HG02610 (cell line): Measurements from ENCODE around the gene KRTAP6-1.

Experiments
- ATAC-seq: cut with Tn5 transposase; IDR thresholded peaks from one replicate; pipeline ENCODE4 v1.9.1; 2021; ENCODE audit warnings: mild to moderate bottlenecking, moderate library complexity; ENCODE audit not compliant: unreplicated experiment

Gene KRTAP6-1, protein sequence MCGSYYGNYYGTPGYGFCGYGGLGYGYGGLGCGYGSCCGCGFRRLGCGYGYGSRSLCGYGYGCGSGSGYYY

DNA sequence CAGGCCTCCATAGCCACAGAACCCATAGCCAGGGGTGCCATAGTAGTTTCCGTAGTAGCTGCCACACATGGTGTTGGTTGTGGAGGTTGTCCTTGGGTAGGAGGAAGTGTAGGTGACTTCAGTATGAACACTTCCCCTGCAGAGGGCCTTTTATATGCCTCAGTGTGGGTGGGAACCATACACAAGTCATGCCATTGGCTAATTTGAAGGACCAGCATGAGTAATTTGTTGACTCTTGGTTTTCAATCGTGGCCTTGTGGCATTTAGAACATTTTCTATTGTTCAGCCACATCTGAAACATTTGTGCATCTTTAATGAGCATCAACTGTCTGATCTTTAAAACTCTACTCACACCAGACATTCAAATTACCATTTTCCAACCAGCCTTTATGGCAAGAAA, at the start of gene KRTAP6-1:
KRTAP6-1 (minus strand) TSS at position 95 of the 400 bp plus-strand sequence; CDS start at position 69, 26 bp downstream.
- no peak for ATAC-seq

DNA sequence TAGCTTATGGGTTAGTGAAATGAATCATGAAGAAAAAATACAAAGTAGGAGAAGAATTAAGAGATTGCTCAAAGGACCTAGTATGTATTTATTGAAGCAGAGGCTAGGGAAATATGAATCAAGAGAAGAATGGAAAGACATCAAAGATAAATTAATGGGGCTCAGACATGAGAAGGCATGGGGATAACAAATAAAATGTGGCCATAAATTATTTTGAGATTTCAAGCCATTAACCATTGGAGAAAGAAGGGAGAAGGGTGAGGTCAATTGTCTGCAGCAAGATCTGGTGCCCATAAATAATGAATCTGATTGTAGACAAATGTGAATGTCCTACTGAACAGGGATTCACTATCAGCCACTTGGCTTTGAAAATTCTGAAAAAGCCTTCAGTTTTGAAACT, 39.2 kb upstream of the KRTAP6-1 start:
- ATAC-seq, result no peak

DNA sequence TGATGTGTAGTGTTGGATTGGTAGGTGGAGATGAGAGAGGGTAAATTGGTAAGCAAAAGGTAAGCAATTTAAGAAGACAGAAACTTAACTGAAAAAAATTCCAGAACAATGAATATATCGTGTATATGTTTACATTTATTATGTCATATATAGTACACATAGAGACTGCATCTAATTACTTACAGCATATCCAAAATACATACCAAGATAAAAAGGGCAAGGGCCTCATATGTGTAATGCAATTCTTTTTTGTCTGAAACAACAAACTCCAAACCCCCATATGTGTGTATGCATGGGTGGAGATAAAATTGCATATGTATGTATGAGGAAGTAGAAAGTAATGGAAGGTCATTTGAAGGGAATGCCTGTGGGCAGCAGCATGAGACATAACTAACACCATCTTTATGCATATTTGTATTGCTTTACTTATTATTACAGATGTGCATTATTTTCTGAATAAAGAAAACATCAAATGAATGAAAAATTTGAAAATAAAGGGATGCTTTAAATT, 33.2 kb upstream of the KRTAP6-1 start:
- ATAC-seq, result no peak

DNA sequence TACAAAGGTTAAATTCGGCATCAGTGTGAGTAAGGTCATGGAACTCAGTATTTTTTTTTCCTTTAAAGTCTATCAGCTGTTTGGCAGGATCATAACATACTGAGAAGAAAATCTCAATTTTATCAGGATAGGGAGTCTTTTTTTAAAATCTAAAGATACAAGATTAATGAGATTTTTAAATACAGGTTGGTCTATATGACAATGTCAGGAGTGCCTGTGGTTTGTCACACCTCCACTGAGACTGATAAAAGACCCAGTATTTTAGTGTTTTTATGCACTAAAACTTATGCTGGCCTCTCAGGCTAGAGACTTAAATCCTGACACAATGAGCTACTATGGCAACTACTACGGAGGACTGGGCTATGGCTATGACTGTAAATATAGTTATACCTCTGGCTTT, 28.8 kb upstream of the KRTAP6-1 start, which contains the start of gene KRTAP20-3:
KRTAP20-3 (plus strand) TSS at position 301 of the 400 bp plus-strand sequence.
- no peak for ATAC-seq

DNA sequence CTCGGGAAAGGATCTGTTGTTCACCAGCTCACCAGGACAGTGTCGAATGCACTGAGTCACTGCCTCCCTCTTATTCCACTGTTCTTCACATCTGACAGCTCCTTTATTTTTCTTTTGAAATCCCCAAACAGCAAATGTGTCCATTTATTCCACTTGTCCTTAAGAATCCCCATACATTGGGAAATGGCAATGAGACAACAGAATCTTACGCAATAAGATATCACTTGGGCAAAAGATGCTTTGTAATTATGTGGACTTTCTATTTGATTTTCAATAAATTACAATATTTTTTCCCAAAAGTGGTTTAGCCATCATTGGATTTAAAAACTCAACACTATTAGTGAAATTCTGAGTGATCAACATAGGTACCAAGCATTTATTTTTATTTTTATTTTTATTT, 25.0 kb upstream of the KRTAP6-1 start:
- no peak for ATAC-seq

DNA sequence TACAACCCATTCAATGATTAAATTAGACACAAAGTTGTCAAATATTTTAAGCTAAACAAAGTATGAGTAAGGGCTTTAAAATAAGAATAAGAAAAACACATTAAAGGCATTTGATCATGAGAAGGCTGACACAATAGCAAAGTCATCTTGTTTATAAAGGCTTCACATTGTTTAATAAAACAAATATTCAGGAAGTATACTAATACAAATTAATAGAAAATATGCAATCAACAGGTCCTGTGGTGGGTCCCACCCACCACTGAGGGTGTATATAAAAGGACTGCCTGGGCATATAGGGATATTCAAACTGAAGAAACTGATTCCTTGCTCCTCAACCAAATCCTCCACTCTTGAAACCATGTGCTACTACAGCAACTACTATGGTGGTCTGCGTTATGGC, 21.2 kb upstream of the KRTAP6-1 start, which contains the start of gene KRTAP20-2:
KRTAP20-2 (plus strand) TSS at position 301 of the 400 bp plus-strand sequence; CDS start at position 359, 58 bp downstream.
- no peak for ATAC-seq

DNA sequence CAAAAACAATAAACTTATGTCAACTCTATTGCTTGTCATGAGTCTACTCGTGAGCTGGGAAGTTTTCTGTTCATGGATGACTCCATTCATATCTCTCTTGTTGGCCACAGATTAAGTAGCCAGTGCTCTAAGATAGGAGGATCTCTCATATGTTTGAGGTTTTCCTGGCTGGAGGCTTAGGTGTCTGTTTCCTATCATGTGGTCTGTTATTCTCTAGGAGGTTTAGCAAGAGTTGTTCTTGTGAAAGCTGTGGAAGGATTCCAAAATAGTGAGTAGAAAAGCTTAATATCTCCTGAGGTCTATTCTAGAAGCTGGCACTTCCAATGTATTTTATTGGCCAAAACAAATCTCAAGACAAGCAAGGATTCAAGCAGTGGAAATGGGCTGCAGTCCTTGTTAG, 15.5 kb upstream of the KRTAP6-1 start:
- ATAC-seq, result no peak

DNA sequence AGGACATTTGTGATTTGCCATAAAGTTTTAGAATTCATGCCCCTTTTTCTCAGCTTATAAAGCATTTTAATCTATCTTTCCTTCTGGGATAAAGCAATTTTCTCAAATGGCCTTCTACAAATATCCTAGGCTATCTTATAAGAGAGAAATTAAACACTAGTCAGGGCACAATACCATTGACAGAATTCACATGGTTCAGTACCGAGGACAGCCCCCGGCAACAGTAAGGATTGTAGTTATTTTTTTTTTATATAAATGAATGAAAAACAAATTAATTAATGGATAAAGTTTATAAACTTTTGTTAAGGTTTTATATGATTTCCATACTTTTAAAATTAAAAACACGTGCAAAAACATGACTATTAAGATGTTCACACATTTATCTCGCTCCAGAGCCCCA, 14.4 kb upstream of the KRTAP6-1 start:
- no peak for ATAC-seq

DNA sequence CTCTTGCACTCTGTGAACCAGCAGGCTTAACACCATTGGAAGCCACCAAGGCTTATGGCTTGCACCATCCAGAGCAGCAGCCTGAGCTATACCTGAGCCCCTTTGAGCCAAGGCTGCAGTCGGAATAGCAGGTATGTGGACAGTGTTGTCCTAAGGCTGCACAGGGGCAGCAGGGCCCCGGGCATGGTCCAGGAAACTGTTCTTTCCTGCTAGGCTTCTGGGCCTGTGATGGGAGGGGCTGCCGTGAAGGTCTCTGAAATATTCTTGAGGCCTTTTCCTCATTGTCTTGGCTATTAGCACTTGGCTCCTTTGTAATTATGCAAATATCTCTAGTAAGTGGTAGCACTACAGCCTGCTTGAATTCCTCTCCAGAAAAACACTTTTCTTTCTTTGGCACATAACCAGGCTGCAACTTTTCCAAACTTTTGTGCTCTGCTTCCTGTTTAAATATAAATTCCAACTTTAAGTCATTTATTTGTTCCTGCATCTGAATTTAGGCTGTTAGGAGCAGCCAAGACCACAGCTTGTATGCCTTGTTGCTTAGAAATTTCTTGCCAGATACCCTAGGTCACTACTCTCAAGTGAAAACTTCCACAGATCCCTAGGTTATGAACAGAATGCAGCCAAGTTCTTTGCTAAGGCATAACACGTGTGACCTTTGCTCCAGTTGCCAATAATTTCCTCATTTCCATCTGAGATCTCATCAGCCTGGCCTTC, 11.9 kb upstream of the KRTAP6-1 start:
- ATAC-seq, result no peak

DNA sequence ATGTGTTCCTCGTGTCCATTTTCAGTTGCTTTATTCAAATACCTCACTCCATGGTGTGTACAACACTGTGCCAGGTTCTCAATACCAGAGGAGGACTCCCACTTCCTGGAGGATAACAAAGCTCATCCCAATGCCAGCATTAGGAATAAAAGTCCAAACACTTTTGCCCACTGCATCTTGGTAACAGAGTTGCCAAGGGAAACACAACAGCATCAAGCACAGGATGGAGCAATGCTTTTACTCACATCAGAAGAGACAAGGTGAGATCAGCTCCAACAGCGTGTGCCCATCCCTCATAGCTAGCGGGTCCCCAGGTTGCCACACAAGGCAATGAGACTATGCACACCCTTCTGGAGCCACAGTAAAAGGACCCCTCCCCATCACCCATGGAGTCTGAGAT, 9.6 kb upstream of the KRTAP6-1 start:
- no peak for ATAC-seq

DNA sequence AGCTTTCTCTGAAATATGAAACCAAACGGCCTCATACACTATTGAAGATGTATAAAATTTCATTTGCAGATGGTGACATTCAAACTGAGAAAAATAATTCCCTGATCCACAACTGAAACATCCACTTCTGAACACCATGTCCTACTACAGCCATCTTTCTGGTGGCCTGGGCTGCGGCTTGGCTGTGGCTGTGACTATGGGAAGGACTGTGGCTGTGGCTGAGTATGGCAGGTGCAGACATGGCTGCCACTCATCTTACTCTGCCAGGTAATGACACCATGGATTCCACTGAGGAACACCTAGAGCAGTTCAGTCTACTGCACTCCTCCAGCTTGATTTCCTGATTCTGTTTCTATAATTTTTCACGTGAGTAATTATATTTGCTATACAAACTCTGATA, 6.8 kb upstream of the KRTAP6-1 start, which contains the start of gene KRTAP20-4:
KRTAP20-4 (plus strand) TSS at position 106 of the 400 bp plus-strand sequence.
- ATAC-seq, result no peak

DNA sequence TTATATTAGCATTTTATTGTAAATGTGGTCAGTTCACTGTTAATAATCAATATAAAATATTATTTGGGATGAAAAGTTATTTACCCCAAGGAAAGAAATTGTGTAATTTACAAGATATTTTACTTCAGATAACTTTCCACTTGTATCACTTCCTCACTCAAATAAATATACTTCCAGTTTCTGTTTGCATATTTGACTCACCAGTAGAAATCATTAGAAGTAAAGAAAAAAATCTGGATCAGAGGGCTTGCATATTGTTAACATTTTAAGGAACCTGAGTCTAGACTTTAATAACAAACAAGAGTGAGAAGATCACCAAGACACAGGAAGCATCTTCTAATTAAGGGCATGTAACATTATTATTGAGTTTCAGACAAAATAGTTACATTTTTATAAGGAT, 6.3 kb upstream of the KRTAP6-1 start:
- ATAC-seq, result no peak

DNA sequence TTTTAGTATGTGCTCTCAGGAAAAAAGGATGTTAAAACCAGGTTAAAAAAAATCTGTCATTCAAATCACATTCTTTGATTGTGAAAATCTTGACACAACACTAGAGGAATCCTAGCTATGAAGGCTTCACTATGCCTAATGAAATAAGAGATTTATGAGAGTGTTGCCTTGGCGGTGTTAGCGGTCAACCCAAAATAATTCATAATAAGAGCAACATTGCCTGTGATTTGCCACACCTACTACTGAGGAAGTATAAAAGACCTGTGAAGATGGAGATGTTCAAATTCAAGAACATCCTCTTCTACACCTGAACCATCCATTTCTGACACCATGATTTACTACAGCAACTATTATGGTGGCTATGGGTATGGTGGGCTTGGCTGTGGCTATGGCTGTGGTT, 2.4 kb upstream of the KRTAP6-1 start, which contains the start of gene KRTAP20-1:
KRTAP20-1 (plus strand) TSS at position 301 of the 400 bp plus-strand sequence; CDS start at position 331, 30 bp downstream.
- ATAC-seq, result no peak

DNA sequence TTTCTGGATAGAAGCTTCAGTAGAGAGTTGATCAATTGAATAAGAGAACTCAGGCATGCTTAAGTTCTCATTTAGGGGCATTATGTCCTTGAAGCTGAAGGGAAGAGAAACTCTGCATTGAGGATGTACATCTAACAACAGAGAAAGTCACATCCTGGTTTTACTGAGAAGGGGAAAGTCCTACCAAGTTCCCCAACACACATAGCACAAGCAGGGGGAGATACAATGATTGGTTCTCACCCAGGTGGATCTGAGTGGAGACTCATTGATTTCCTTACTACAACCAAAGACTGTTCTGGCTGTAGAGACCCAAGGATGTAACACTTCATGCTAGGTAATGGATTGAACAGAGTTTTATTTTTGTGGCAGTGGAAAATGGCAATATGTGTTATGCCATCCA, 1.5 kb upstream of the KRTAP6-1 start:
- ATAC-seq, result no peak

DNA sequence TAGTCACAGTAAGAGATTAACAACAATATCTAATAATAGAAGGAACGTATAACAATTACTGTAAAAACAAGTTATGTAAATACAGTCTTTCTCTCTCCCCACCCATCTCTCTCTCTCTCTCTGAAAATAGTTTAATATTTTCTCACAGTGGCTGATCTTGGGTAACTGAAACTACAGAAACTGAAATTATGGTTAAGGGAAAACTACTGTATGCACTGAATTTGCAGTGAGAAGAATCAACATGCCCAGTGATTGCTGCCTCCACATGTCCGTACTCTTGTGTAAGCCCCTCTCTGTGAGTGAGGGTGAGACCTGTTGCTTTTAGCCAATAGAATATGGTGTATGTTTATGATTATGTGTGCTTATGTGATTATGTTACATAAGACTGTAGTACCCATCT, 1.6 kb downstream of the KRTAP6-1 start:
- ATAC-seq, result no peak

DNA sequence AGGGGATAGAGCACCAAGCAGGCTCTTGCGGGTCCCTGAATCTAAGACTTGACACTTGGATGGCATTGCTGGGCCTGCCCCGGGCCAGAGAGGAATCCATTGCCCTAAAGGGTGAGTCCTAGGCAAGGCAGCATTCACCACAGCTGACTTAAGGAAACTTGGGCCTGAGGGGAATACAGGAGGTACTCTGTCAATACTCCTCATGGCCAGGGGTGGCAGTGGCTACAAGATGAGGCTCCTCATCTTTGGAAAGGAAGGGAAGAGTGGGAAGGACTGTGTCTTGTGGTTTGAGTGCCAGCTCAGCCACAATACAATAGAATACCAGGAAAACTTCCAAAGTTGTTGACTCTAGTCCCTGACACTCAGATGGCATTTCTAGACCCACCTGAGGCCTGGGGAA, 7.8 kb downstream of the KRTAP6-1 start:
- no peak for ATAC-seq

DNA sequence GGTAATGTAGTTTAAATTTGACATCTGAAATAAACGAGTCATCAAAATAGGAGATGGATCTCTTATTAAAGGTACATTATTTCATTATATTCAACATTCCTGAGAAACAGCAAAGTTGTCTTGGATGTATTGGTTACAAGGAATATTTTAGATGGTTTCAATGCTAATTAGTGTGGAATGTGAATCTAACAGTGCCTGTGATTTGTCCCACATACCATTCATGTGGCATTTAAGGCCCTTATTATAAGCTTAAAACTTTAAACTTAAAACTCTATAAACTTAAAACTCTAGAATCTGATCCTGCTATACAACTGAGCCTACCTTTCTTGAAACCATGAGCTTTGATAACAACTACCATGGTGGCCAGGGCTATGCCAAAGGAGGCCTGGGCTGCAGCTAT, 12.9 kb downstream of the KRTAP6-1 start, which contains the start of gene KRTAP22-1:
KRTAP22-1 (plus strand) TSS at position 301 of the 400 bp plus-strand sequence.
- no peak for ATAC-seq

DNA sequence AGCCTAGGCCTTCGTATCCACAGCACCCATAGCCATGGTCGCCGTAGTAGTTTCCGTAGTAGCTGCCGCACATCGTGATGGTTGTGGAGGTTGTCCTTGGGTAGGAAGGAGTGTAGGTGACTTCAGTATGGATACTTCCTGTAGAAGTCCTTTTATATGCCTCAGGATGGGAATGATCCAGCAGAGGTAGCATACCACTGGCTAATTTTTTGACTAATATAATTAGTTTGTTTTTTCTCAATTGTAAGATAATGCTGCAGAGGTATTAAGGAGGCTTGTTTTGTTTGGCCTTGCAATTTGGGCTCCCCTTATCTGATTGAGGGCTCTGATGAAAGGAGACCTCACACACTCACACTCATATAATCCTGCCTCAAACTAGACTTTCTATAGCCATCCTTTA, 14.9 kb downstream of the KRTAP6-1 start, which contains the start of gene KRTAP6-2:
KRTAP6-2 (minus strand) TSS at position 101 of the 400 bp plus-strand sequence; CDS start at position 73, 28 bp downstream.
- ATAC-seq, result no peak

DNA sequence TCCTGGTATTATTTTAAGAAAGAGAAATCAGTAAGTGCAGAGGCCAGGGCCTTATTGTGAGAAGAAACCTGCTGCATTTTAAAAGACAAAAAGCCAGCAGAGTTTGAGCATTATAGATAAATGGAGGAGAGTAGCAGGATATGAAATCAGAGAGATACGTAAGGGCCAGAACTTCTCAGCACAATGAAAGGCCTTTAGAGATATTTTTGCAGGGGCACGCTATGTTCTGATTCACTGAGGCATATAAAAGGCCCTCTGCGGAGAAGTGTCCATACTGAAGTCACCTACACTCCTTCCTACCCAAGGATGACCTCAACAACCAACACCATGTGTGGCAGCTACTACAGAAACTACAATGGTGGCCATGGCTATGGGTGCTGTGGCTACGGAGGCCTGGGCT, 21.6 kb downstream of the KRTAP6-1 start, which contains the start of gene KRTAP6-3:
KRTAP6-3 (plus strand) TSS at position 301 of the 400 bp plus-strand sequence; CDS start at position 307, 6 bp downstream.
- ATAC-seq, result no peak

DNA sequence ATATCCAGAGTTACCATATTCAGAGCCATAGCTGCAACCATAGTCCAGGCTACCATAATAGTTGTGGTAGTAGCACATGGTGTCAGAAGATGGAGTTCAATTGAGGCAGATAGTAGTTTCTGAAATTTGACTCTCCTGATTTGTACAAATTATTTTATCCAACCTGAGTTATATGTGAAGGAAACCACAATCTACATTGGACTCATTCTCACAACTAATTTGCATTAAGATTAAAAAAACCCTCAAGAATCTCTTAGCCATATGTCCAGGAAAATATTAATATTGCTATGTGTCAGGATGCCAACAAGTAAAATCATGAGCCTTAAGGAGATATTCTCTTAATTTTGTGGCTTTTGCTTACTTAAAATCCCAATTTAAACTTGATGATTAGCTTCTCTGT, 23.4 kb downstream of the KRTAP6-1 start, which contains the start of gene KRTAP22-2:
KRTAP22-2 (minus strand) TSS at position 101 of the 400 bp plus-strand sequence.
- ATAC-seq, result no peak

DNA sequence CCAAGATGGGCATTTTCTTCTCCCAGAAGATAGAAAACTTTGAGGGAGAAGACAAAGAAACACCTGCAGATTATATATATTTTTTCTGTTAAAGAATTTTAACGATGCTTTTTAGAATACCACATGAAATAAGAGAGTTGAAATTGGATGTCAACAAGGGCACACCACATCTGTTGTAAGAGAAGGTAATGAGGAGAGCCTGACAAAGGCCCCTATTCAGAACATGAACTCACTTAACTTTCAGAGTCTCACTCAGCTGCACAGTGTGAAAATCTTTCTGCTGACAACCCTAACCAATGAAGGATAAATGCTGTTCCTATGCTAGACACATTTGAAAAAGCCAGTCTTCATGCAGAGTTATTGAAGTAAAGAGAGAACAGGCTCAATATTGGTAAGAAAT, 30.9 kb downstream of the KRTAP6-1 start:
- ATAC-seq, result no peak

DNA sequence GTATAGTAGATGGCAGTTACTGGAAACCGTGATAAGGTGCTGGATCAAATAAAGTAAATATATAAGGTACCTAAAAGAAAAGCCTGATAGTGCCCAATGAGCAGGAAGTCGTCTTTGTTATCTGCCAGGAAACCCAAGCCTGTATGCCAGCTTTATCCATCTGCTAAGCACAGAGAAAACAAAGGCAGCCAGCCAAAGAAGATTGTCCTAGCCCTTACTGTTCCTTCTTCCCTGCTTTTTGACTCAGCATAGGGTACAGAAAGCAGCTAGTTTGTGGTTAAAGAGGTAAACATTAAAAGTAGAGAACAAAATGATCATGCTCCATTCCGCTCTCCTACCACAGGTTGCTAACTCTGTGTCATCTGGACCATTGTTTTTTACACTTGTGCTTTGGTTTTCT, 33.6 kb downstream of the KRTAP6-1 start:
- ATAC-seq, result no peak
